ENCODE results near the gene RPL18.

RPL18 gene

GRCh38 chr19:48630296-48631063 is 11.5 kb upstream of the RPL18 start:
- no peak for DNase-seq (ENCODE audit: low spot score)

GRCh38 chr19:48629599-48630295 is 10.8 kb upstream of the RPL18 start:
- DNase-seq (ENCODE audit: low spot score): peak; percentile 93

- DNase-seq (ENCODE audit: low spot score): no peak
These were observed 10.3 kb upstream of the RPL18 start for GRCh38 chr19:48629297-48629598.

- DNase-seq (ENCODE audit: low spot score): no peak
These were observed 9.7 kb upstream of the RPL18 start for GRCh38 chr19:48628486-48629296.

GRCh38 chr19:48627865-48628314 is 8.9 kb upstream of the RPL18 start:
- no peak for DNase-seq (ENCODE audit: low spot score)

GRCh38 chr19:48627201-48627864 is 8.4 kb upstream of the RPL18 start:
- DNase-seq (ENCODE audit: low spot score): no peak

- no peak for DNase-seq (ENCODE audit: low spot score)
These were observed 6.9 kb upstream of the RPL18 start for GRCh38 chr19:48625891-48626327.

GRCh38 chr19:48624791-48625723 is 6.1 kb upstream of the RPL18 start:
- DNase-seq (ENCODE audit: low spot score): no peak

GRCh38 chr19:48624067-48624594 is 5.2 kb upstream of the RPL18 start:
- DNase-seq (ENCODE audit: low spot score): peak; percentile 98

GRCh38 chr19:48623556-48624066 is 4.6 kb upstream of the RPL18 start:
- DNase-seq (ENCODE audit: low spot score): no peak

- DNase-seq (ENCODE audit: low spot score): no peak
These were observed 961 bp upstream of the RPL18 start for GRCh38 chr19:48619692-48620585.

- DNase-seq (ENCODE audit: low spot score): no peak
These were observed 581 bp downstream of the RPL18 start for GRCh38 chr19:48618278-48618915.

- no peak for DNase-seq (ENCODE audit: low spot score)
These were observed 1.6 kb downstream of the RPL18 start for GRCh38 chr19:48617146-48617937.

GRCh38 chr19:48616491-48617056 is 2.4 kb downstream of the RPL18 start:
- DNase-seq (ENCODE audit: low spot score): no peak

GRCh38 chr19:48616041-48616436 is 2.9 kb downstream of the RPL18 start:
- no peak for DNase-seq (ENCODE audit: low spot score)

GRCh38 chr19:48615231-48616040 is 3.5 kb downstream of the RPL18 start:
- no peak for DNase-seq (ENCODE audit: low spot score)
